Measurements from ENCODE around the gene CDA. TPM values are rescaled to one million over a fixed set of nuclear protein-coding genes. Genes with fewer than 3 reads are reported as not detected.

CDA gene
- total RNA-seq, 2 donors from 2014 or later = 29.1 to 110 TPM

- H3K9ac ChIP-seq (ENCODE audit: low read depth in 2 of 2, low read length in 2 of 2) = no peak overlapping the region
- H3K9me3 ChIP-seq = no peaks in the 10 kb centered on the region
- no peak for DNase-seq
- H3K4me3 ChIP-seq = no peak overlapping the region
- H3K27ac ChIP-seq = no peak overlapping the region
- H3K36me3 ChIP-seq = no peaks in the 10 kb centered on the region
- H3K27me3 ChIP-seq = no peaks in the 10 kb centered on the region
- peaks cover 4% of the 10 kb centered on the region for H3K4me1 ChIP-seq
- no peak for TF ChIP-seq CTCF (IDR thresholded peaks at IDR 0.05)
- intact Hi-C loops (cut with DNase I) = no loop called here
Measured at GRCh38 chr1:20618550-20618949, 29.7 kb downstream of the CDA start.

- Histone ChIP-seq H3K36me3 (no peaks in the 10 kb centered on the region), H3K9ac (ENCODE audit: low read depth in 2 of 2, low read length in 2 of 2) (no peak overlapping the region), H3K4me1 (no peaks in the 10 kb centered on the region), H3K27me3 (no peaks in the 10 kb centered on the region), H3K4me3 (no peak overlapping the region), H3K27ac (no peak overlapping the region), H3K9me3 (no peaks in the 10 kb centered on the region)
- intact Hi-C loops (cut with DNase I) = no loop called here
- DNase-seq = no peak
- TF ChIP-seq CTCF (IDR thresholded peaks at IDR 0.05) = no peak
Measured at GRCh38 chr1:20619999-20620398, 31.1 kb downstream of the CDA start.

- H3K27ac ChIP-seq = no peak overlapping the region
- intact Hi-C loops (cut with DNase I) = no loop called here
- H3K36me3 ChIP-seq = no peaks in the 10 kb centered on the region
- H3K27me3 ChIP-seq = no peaks in the 10 kb centered on the region
- H3K4me1 ChIP-seq = no peaks in the 10 kb centered on the region
- H3K9ac ChIP-seq (ENCODE audit: low read depth in 2 of 2, low read length in 2 of 2) = no peak overlapping the region
- H3K9me3 ChIP-seq = no peaks in the 10 kb centered on the region
- no peak overlapping the region for H3K4me3 ChIP-seq
- no peak for DNase-seq
- TF ChIP-seq CTCF (IDR thresholded peaks at IDR 0.05) = no peak
Measured at GRCh38 chr1:20621012-20621411, 32.1 kb downstream of the CDA start.

GRCh38 chr1:20624709-20625108 lies 35.8 kb downstream of the CDA start:
- no peaks in the 10 kb centered on the region for H3K36me3 ChIP-seq
- no peak for TF ChIP-seq CTCF (IDR thresholded peaks at IDR 0.05)
- no peaks in the 10 kb centered on the region for H3K9me3 ChIP-seq
- H3K4me1 ChIP-seq = no peaks in the 10 kb centered on the region
- H3K27me3 ChIP-seq = no peaks in the 10 kb centered on the region
- intact Hi-C loops (cut with DNase I) = no loop called here
- H3K9ac ChIP-seq (ENCODE audit: low read depth in 2 of 2, low read length in 2 of 2) = no peak overlapping the region
- no peak overlapping the region for H3K27ac ChIP-seq
- no peak overlapping the region for H3K4me3 ChIP-seq
- DNase-seq = no peak

- intact Hi-C loops (cut with DNase I) = no loop called here
- TF ChIP-seq CTCF (IDR thresholded peaks at IDR 0.05) = no peak
- Histone ChIP-seq H3K36me3 (no peaks in the 10 kb centered on the region), H3K4me1 (no peaks in the 10 kb centered on the region), H3K27ac (no peak overlapping the region), H3K9me3 (no peaks in the 10 kb centered on the region), H3K9ac (ENCODE audit: low read depth in 2 of 2, low read length in 2 of 2) (no peak overlapping the region), H3K27me3 (no peaks in the 10 kb centered on the region), H3K4me3 (no peak overlapping the region)
- DNase-seq = no peak
Measured at GRCh38 chr1:20625176-20626097, 36.5 kb downstream of the CDA start.

Measured in colonic mucosa (tissue), 4 donors.